Activated T-cell treated with anti-CD3 and anti-CD28 coated beads, Interleukin-2, amount 50 U/mL, for 48 hours (primary cell): ENCODE measurements around the gene KSR1.

Source experiments
- DNase-seq, 2 experiments: peaks; one replicate each; pipeline ENCODE4 v3.0.0-alpha.2; 2020

Gene KSR1

GRCh38 chr17:27575096-27575911 lies 119.1 kb downstream of the KSR1 start:
- no peak for DNase-seq

- no peak for DNase-seq
These were observed 119.6 kb downstream of the KSR1 start for GRCh38 chr17:27575912-27576252.

GRCh38 chr17:27576477-27577083 lies 120.3 kb downstream of the KSR1 start:
- no peak for DNase-seq

- DNase-seq: peak in 1 of 2 experiments; percentile 22
These were observed 121.0 kb downstream of the KSR1 start for GRCh38 chr17:27577121-27577761.

GRCh38 chr17:27577884-27578717 lies 121.9 kb downstream of the KSR1 start:
- no peak for DNase-seq

GRCh38 chr17:27578718-27579085 lies 122.5 kb downstream of the KSR1 start:
- DNase-seq: peak; percentile 78 to 81

GRCh38 chr17:27579304-27579703 lies 123.1 kb downstream of the KSR1 start:
- peak in 1 of 2 experiments; percentile 35 for DNase-seq

GRCh38 chr17:27579897-27580321 lies 123.7 kb downstream of the KSR1 start:
- DNase-seq: peak; percentile 54 to 64

- DNase-seq: no peak
These were observed 124.8 kb downstream of the KSR1 start for GRCh38 chr17:27581016-27581415.

GRCh38 chr17:27582696-27583095 lies 126.4 kb downstream of the KSR1 start:
- DNase-seq: no peak

- no peak for DNase-seq
These were observed 129.0 kb downstream of the KSR1 start for GRCh38 chr17:27585153-27585681.

GRCh38 chr17:27585792-27586191 lies 129.5 kb downstream of the KSR1 start:
- no peak for DNase-seq

- DNase-seq: no peak
These were observed 130.0 kb downstream of the KSR1 start for GRCh38 chr17:27586203-27586721.

- no peak for DNase-seq
These were observed 132.1 kb downstream of the KSR1 start for GRCh38 chr17:27588354-27588753.

- no peak for DNase-seq
These were observed 134.6 kb downstream of the KSR1 start for GRCh38 chr17:27590864-27591263.

GRCh38 chr17:27591986-27592385 lies 135.7 kb downstream of the KSR1 start:
- no peak for DNase-seq

GRCh38 chr17:27593232-27593856 lies 137.1 kb downstream of the KSR1 start:
- no peak for DNase-seq

GRCh38 chr17:27593857-27594255 lies 137.6 kb downstream of the KSR1 start:
- no peak for DNase-seq

- no peak for DNase-seq
These were observed 139.0 kb downstream of the KSR1 start for GRCh38 chr17:27595208-27595607.

- DNase-seq: no peak
These were observed 139.8 kb downstream of the KSR1 start for GRCh38 chr17:27596096-27596495.

GRCh38 chr17:27596566-27597187 lies 140.4 kb downstream of the KSR1 start:
- no peak for DNase-seq

GRCh38 chr17:27597188-27597580 lies 140.9 kb downstream of the KSR1 start:
- DNase-seq: no peak
